ENCODE data around the gene SIK3.
A peak's percentile ranks its signal among the peaks of the same experiment; 100 is the strongest.

Gene SIK3

GRCh38 chr11:117107701-117108590, 9.7 kb upstream of the SIK3 start:
- no peak for DNase-seq

GRCh38 chr11:117100556-117100955, 2.3 kb upstream of the SIK3 start:
- DNase-seq: no peak

DNA sequence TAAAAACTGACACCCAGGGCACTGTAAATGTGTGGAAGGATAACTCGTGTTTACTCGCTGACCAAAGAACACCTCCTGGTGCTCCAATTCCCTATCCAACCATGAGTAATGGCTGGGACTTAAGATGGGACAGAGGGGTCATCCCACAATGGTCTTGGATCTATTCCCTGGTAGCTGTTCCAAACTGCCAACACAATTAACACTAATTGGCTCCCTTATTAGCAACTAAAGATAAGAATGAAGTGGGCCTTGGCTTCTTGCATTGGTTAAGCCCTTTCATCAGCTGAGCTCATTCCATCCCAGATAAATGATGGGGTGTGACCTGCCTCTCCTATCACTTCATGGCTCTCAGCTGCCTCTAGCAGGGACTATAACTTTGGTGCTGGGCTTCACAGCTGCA, 1.5 kb upstream of the SIK3 start:
- DNase-seq: no peak

- DNase-seq: peak; percentile 37
Measured at GRCh38 chr11:117097389-117098268, 599 bp downstream of the SIK3 start.

- no peak for DNase-seq
Measured at GRCh38 chr11:117097014-117097388, 1.2 kb downstream of the SIK3 start.

- DNase-seq: no peak
Measured at GRCh38 chr11:117096201-117096991, 1.8 kb downstream of the SIK3 start.

DNA sequence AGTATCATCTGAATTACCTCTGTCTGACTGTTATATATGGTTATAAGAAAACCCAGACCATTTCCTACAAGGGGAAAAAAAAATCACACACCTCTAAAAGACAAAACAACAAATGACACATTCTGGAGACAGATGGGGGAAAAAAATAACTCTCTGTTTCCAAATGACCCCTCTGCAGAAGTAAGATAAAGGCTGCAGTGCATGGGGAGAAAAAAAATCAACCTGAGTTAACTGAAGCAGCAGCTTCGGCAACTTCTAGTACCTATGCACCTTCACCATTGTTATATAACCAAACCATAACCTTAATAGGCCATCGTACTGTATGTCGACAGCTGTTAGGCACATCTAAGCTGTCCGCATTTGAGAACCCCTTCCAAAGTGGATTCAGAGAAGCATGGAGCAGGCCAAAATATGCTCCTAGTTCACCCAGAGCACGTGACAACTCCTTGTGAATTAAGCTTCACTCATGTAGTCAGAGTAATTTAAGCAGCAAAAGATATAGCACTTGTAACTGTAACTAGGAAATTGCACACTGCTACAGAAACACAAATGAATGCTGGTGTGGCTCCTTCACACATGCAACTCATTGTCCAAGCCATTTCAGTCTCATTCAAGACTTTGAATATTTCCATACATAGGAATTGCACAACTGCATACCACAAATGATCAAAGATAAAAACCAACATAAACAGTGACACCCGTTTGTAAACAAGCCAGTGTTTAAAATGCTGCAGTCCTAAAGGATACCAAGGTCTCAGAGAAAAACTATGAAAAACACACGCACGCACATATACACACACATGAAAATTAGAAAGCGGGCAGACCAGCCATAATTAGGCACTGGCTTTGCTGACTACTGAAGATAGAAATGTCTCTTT, 2.7 kb downstream of the SIK3 start:
- no peak for DNase-seq

DNA sequence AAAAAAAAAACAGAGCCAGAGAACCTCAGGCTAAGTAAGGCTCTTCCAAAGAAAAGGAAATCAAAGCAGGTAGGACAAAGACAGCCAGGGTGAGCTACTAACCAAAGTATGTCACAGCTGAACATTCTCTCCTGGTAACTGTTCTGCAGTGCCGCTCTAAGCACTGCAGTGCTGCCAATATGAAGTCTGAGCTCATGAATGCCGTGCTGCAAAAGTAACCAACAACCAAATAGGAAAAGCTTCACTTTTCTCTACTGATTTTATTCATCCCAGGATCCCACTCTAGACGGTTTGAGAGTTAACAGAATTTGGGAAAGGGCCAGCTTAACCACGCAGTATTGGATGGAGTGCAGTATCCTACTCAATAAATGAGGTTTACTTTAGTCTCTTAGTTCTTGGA, 3.5 kb downstream of the SIK3 start:
- DNase-seq: no peak

DNA sequence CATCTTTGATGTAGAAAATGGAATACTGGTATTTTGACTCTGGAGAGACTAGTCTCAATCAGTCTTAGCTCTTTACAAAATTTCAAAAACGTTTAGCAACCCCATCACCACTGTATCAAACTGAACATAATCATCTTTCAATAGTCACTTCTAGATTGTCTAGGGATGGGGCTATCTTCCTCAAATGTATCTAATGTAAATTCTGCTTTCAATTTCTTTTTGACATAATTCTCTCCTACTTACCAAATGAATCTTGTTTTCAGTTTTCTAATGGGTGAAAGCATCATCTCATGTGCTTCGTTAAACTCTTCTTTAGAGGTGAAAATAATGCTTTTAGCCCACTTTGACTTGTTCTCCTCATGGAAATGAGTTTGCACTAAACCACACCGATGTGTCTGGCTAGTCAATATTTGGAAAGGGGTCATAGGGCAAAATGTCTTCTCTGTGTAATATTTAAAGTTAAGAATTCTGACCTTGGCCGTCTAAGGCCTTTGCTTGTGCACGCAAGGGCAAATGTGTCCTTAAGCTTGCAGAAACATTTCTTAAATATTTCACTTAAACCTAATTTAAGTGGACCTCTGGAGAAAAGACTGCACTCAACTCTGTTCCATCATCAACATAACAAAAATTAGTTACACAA, 5.2 kb downstream of the SIK3 start:
- DNase-seq: no peak

GRCh38 chr11:117091753-117092477, 6.3 kb downstream of the SIK3 start:
- no peak for DNase-seq

DNA sequence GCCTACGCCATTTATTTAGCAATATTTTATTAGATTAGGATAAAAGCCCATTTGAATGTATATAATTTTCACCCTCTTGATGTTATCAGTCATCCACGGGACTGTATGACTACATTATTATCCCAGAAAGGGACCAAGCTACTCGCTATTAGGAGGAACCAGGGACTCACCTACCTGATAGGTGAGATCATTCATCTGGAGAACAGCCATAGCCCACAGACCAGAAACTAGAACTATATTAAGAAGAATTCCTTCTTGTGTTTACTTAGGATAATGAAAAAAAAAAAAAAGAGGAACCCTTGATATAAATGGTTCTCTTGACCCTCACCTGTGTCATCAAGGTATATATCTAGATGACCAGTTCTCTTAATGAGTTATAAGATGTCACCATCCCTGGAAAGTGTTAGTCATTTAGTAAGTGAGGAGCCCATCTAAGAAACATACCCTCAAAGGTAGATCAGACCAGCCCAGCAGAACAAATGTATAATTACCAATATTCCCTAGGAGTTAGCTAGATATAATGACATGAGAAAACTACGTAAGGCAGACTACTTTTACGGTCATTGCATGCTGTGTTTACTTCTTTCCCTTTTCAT, 8.0 kb downstream of the SIK3 start:
- no peak for DNase-seq

DNA sequence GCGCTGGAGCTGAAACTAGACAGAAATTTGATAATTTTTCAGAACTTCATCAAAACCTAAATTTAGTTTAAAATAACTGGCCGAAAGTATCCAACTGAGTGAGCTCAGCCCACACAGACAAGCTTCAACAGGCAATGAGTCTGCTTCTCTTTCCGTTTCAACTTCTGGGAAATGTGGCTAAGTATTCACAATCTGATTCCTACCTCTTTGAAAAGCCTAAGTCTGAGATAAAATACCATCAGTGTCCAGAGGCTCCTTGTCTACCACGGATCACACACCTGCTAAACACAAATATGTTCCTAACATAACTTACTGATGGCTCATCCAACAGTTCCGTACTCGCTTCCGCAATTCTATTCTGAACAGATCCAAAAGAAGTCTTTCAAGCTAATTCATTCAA, 8.5 kb downstream of the SIK3 start:
- DNase-seq: no peak

GRCh38 chr11:117087446-117087845, 10.8 kb downstream of the SIK3 start:
- no peak for DNase-seq

GRCh38 chr11:117084992-117085391, 13.2 kb downstream of the SIK3 start:
- no peak for DNase-seq

- no peak for DNase-seq
Measured at GRCh38 chr11:117083011-117083935, 15.0 kb downstream of the SIK3 start.

DNA sequence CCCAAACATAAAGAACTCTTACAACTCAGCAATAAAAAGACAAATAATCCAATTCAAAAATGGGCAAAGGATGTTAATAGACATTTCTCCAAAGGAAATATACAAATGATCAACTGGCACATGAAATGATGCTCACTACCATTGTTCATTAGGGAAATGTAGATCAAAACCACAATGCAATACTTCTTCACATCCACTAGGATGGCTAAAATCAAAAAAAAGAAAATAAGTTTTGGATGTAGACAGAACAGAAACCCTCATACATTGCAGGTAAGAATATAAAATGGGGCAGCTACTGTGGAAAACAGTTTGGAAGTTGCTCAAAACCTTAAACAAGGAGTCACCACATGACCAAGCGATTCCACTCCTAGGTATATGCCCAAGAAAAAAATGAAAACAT, 16.3 kb downstream of the SIK3 start:
- no peak for DNase-seq

GRCh38 chr11:117080370-117080769, 17.9 kb downstream of the SIK3 start:
- DNase-seq: no peak

DNA sequence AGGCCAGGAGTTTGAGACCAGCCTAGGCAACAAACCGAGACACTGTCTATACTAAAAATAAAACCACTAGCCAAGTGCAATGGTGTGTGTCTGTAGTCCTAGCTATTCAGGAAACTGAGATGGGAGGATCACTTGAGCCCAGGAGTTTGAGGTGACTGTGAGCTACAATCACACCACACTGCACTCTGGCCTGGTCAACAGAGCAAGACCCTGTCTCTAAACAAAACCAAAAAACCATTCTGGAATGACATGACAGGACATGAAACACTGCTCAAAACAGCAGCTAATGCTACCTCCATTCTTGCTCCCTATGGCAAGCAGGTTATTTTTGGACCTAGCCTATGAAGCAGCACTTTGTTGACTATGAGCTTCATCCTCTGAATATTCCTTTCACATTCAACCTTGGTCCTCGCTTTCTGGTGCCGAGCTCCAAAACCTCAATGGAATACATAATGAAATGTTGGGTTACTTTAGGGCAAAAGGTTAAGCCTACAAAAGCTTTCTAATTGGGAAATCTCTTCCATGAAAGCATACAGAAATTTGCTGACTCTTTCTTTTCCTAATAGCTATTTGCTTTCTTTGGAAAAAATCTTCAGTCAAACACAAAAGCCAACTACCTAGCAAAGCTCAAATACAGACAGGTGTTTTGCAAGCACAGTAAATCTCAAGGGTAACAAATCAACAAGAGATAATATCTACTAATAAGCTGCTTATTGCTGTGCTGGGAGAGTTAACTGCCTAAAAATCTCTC, 21.1 kb downstream of the SIK3 start:
- DNase-seq: no peak

DNA sequence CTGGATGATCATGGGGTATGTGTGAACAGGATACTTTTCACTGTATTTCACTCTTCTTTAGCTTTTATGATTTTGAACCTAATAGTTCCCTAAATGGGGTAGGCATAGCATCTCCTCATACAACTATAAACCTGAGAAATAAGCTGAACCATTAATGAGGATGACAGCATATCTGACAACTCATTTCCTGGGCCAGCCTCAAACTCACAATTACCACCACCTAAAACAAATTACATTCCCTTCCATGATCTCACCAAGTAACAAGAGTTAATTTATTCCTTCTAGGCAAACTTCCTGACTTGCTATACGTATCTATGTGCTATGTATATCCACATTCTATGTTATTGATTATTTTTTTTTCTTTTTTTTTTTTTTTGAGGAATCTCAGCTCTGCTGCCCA, 23.0 kb downstream of the SIK3 start:
- no peak for DNase-seq

Data from activated CD4-positive, CD25-positive, alpha-beta regulatory T cell treated with anti-CD3 and anti-CD28 coated beads, Interleukin-2, amount 50 U/mL, for 72 hours (primary cell).